GM21786 (cell line): Measurements from ENCODE around the gene PLEKHA4.
A peak's percentile ranks its signal among the peaks of the same experiment; 100 is the strongest.
"Not testable (repeated sequence)": the region's sequence is repeated elsewhere in the genome, so short reads cannot be mapped to it uniquely, and the experiment has no call there.

ENCODE experiments used
- ATAC-seq: cut with Tn5 transposase; IDR thresholded peaks from one replicate; pipeline ENCODE4 v1.9.1; 2021; ENCODE audit not compliant: unreplicated experiment

Gene PLEKHA4

GRCh38 chr19:48799358-48800300 is 68.8 kb downstream of the PLEKHA4 start:
- ATAC-seq = no peak

- ATAC-seq = no peak
These were observed 69.5 kb downstream of the PLEKHA4 start for GRCh38 chr19:48798937-48799336.

- no peak for ATAC-seq
These were observed 71.3 kb downstream of the PLEKHA4 start for GRCh38 chr19:48797103-48797502.

DNA sequence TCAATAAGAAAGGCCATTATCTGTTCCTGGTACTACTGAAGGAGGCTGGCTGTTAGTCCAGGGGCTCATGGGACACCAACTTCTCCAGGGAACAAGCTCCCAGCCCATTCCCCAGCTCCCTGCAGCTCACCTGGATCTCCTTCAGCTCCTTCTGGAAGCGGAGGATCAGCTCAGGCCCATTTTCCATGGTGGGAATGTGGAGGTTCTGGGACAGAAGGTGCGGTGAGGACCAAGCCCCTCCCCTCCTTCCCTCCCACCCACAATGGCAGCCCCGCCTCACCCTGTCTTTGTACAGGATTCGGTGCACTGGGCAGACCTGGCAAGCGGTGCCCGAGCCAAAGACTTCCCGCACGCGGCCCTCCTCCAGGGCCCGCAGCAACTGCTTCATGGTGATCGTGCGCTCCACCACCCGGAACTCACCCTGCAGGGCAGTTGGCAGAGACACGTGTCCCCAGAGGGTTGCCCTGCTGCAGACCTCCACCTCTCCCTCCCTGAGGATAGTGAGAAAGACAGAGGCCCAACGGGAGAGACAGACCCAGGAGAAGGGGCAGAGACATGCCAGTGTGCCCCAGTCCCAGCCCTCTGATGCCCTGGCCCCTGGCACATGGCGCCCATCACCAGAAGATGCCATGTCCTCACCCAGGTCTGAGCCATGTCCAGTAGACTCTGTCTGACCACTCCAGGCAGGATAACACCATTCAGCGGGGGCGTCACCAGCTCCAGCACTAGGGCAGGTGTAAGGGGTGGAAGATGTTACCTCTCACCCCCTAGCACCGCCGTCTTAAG is 71.9 kb downstream of the PLEKHA4 start:
- ATAC-seq = no peak

DNA sequence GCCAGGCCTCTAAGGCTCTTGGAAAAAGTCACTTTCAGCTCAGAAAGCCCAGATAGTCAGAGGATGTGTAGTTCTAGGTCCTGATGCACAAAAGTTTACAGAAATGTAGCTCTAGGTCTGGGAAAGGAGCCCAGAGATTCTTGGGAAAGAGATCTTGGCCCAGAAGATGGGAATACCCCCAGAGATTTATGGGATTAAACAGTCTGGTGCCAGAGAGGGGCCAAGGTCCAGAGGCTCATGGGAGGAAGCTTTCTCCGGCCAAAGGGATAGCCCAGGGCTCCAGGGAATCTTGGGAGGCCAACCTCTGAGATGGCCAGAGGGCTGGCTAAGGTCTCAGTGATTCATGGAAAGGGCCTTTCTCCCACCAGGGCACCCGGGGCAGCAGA is 72.7 kb downstream of the PLEKHA4 start:
- ATAC-seq = no peak

- peak; percentile 81 for ATAC-seq
These were observed 73.2 kb downstream of the PLEKHA4 start for GRCh38 chr19:48795055-48795684.

- no peak for ATAC-seq
These were observed 74.1 kb downstream of the PLEKHA4 start for GRCh38 chr19:48794291-48794690.

GRCh38 chr19:48793271-48793670 is 75.1 kb downstream of the PLEKHA4 start:
- ATAC-seq = no peak

DNA sequence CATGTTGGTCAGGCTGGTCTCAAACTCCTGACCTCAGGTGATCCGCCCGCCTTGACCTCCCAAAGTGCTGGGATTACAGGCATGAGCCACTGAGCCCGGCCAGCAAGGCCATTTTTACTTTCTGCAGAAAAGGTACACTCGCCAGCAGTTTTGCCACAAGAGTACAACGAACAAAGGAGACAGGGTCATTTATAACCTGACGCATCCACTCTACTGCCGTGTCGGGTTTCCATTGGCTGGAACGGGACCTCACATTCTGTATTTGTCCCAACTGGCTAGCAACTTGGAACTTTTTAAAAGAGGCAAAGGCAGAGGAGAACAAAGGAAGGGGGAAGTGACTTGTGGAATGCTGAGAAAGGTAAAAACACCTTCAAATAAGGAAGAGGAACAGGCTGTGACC is 81.1 kb downstream of the PLEKHA4 start:
- ATAC-seq = not testable (repeated sequence)
